ENCODE measurements around the gene ZNF557.

Gene ZNF557

GRCh38 chr19:7069904-7070226, 362 bp downstream of the ZNF557 start:
- peak overlapping the region; percentile 89 for H3K4me3 ChIP-seq (ENCODE audit: low read depth, low read length)
- DNase-seq (ENCODE audit: low read depth), result no peak

- H3K4me3 ChIP-seq (ENCODE audit: low read depth, low read length), result no peak overlapping the region
- no peak for DNase-seq (ENCODE audit: low read depth)
Observed at GRCh38 chr19:7072541-7072940, 3.0 kb downstream of the ZNF557 start.

GRCh38 chr19:7074705-7075282, 5.3 kb downstream of the ZNF557 start:
- DNase-seq (ENCODE audit: low read depth), result no peak
- no peak overlapping the region for H3K4me3 ChIP-seq (ENCODE audit: low read depth, low read length)

- H3K4me3 ChIP-seq (ENCODE audit: low read depth, low read length), result no peak overlapping the region
- no peak for DNase-seq (ENCODE audit: low read depth)
Observed at GRCh38 chr19:7076151-7076550, 6.6 kb downstream of the ZNF557 start.

- H3K4me3 ChIP-seq (ENCODE audit: low read depth, low read length), result no peak overlapping the region
- DNase-seq (ENCODE audit: low read depth), result no peak
Observed at GRCh38 chr19:7078008-7078407, 8.5 kb downstream of the ZNF557 start.

GRCh38 chr19:7083076-7083956, 13.8 kb downstream of the ZNF557 start:
- no peak overlapping the region for H3K4me3 ChIP-seq (ENCODE audit: low read depth, low read length)
- no peak for DNase-seq (ENCODE audit: low read depth)

GRCh38 chr19:7088999-7089398, 19.5 kb downstream of the ZNF557 start:
- no peak overlapping the region for H3K4me3 ChIP-seq (ENCODE audit: low read depth, low read length)
- no peak for DNase-seq (ENCODE audit: low read depth)

GRCh38 chr19:7098096-7098495, 28.6 kb downstream of the ZNF557 start:
- H3K4me3 ChIP-seq (ENCODE audit: low read depth, low read length), result no peak overlapping the region
- no peak for DNase-seq (ENCODE audit: low read depth)

GRCh38 chr19:7098701-7099596, 29.4 kb downstream of the ZNF557 start:
- H3K4me3 ChIP-seq (ENCODE audit: low read depth, low read length), result peak overlapping the region; percentile 73
- peak; percentile 62 for DNase-seq (ENCODE audit: low read depth)

GRCh38 chr19:7099597-7099921, 30.1 kb downstream of the ZNF557 start:
- DNase-seq (ENCODE audit: low read depth), result no peak
- peak overlapping the region; percentile 73 for H3K4me3 ChIP-seq (ENCODE audit: low read depth, low read length)

- no peak for DNase-seq (ENCODE audit: low read depth)
- no peak overlapping the region for H3K4me3 ChIP-seq (ENCODE audit: low read depth, low read length)
Observed at GRCh38 chr19:7101498-7102253, 32.2 kb downstream of the ZNF557 start.

- DNase-seq (ENCODE audit: low read depth), result no peak
Observed at GRCh38 chr19:7104747-7105447, 35.4 kb downstream of the ZNF557 start.

GRCh38 chr19:7106711-7107657, 37.5 kb downstream of the ZNF557 start:
- DNase-seq (ENCODE audit: low read depth), result no peak
- H3K4me3 ChIP-seq (ENCODE audit: low read depth, low read length), result no peak overlapping the region

More at GRCh38 chr19:7104747-7105447, 35.4 kb downstream of the ZNF557 start:
- H3K4me3 ChIP-seq (ENCODE audit: low read depth, low read length), result no peak overlapping the region

GRCh38 chr19:7109678-7110289, 40.3 kb downstream of the ZNF557 start:
- DNase-seq (ENCODE audit: low read depth), result no peak
- H3K4me3 ChIP-seq (ENCODE audit: low read depth, low read length), result no peak overlapping the region

GRCh38 chr19:7112675-7113074, 43.2 kb downstream of the ZNF557 start:
- H3K4me3 ChIP-seq (ENCODE audit: low read depth, low read length), result no peak overlapping the region
- DNase-seq (ENCODE audit: low read depth), result no peak

GRCh38 chr19:7113233-7113632, 43.7 kb downstream of the ZNF557 start:
- DNase-seq (ENCODE audit: low read depth), result no peak
- no peak overlapping the region for H3K4me3 ChIP-seq (ENCODE audit: low read depth, low read length)

- H3K4me3 ChIP-seq (ENCODE audit: low read depth, low read length), result no peak overlapping the region
- no peak for DNase-seq (ENCODE audit: low read depth)
Observed at GRCh38 chr19:7115721-7116120, 46.2 kb downstream of the ZNF557 start.

- no peak overlapping the region for H3K4me3 ChIP-seq (ENCODE audit: low read depth, low read length)
- no peak for DNase-seq (ENCODE audit: low read depth)
Observed at GRCh38 chr19:7117248-7117647, 47.7 kb downstream of the ZNF557 start.

Data from skeletal muscle cell (primary cell).